Heart left ventricle (tissue), 16 donors: Measurements from ENCODE around the gene FLVCR2. TPM values are rescaled to one million over a fixed set of nuclear protein-coding genes. Genes with fewer than 3 reads are reported as not detected.

Experiments
- ATAC-seq, 4 donors: fragments of 200-7000 bp; cut with Tn5 transposase; one replicate each; pipeline ENCODE4 v1.9.1; 2020 to 2022; ENCODE audit warnings: moderate library complexity in 4 of 4, mild to moderate bottlenecking in 3 of 4, moderate number of reproducible peaks in 1 of 4
- DNase-seq, 5 donors: peaks; one replicate each; pipeline ENCODE4 v3.0.0-alpha.2; 2020
- H3K27ac ChIP-seq, 12 donors: fragments of 200-600 bp; sonication (generic) in 4 of 12; one replicate each; pipeline versions ENCODE4 v1.5.0 to v1.8.0; 2016 to 2022; ENCODE audit warnings: mild to moderate bottlenecking in 2 of 12
- H3K27me3 ChIP-seq, 9 donors: fragments of 200-600 bp; sonication (generic) in 2 of 9; one replicate each; pipeline versions ENCODE4 v1.5.1 to v1.8.0; 2016 to 2022; ENCODE audit warnings: mild to moderate bottlenecking in 3 of 9
- H3K36me3 ChIP-seq, 9 donors: fragments of 200-600 bp; sonication (generic) in 2 of 9; one replicate each; pipeline versions ENCODE4 v1.5.0 to v1.8.0; 2018 to 2022; ENCODE audit warnings: mild to moderate bottlenecking in 2 of 9
- H3K4me1 ChIP-seq, 12 donors: fragments of 200-600 bp; sonication (generic) in 4 of 12; one replicate each; pipeline versions ENCODE4 v1.5.0 to v1.8.0; 2016 to 2022; ENCODE audit warnings: mild to moderate bottlenecking in 3 of 12
- H3K4me3 ChIP-seq, 12 donors: fragments of 200-600 bp; sonication (generic) in 4 of 12; one replicate each; pipeline versions ENCODE4 v1.5.0 to v1.8.0; 2017 to 2022; ENCODE audit warnings: mild to moderate bottlenecking in 9 of 12, moderate library complexity in 4 of 12
- H3K9me3 ChIP-seq, 12 donors: fragments of 200-600 bp; sonication (generic) in 4 of 12; one replicate each; pipeline versions ENCODE4 v1.5.0 to v1.8.0; 2016 to 2022; ENCODE audit warnings: mild to moderate bottlenecking in 1 of 12
- CTCF ChIP-seq, 12 donors: fragments of 200-600 bp; sonication (generic) in 4 of 12; IDR thresholded peaks; one replicate each; pipeline versions ENCODE4 v1.5.0 to v1.8.0; 2018 to 2022; ENCODE audit warnings: antibody characterized with exemption in 12 of 12, mild to moderate bottlenecking in 5 of 12
- POLR2A ChIP-seq, 2 donors: fragments of 450-650 bp; IDR thresholded peaks; one replicate each; pipeline ENCODE4 v1.6.1; 2017; ENCODE audit warnings: antibody characterized with exemption in 2 of 2, mild to moderate bottlenecking in 2 of 2, moderate library complexity in 2 of 2
- WGBS, 4 donors: extraction: QIAGEN DNeasy Blood & Tissue Kit in 2 of 4; methylation state at CpG; one replicate each; pipeline versions ENCODE4 v1.1.5 to v1.1.7; 2013 to 2018; 5-methylcytosine and 5-hydroxymethylcytosine counted together
- intact Hi-C, 10 donors: fragments of 100-400 bp; cut with DNase I; formaldehyde crosslinking; loops; one replicate each; pipeline versions ENCODE4 v1.11.1 to v1.14.2; 2022
- polyA plus RNA-seq, 2 donors: library from polyadenylated mRNA; stranded (reverse); fragments of 200-250 nt; gene quantifications; one replicate each; pipeline ENCODE4 v1.2.3, GENCODE V29; 2013
- total RNA-seq, 9 donors: library from RNA; depleted of rRNA in 2 of 9; stranded (reverse); fragments of >200 nt in 2 of 9; fragmentation: NEBNext Ultra II Directional in 3 of 9; extraction: Animal tissue kit (Norgen Biotek cat#: 25700) in 3 of 9; gene quantifications; one replicate each; pipeline versions ENCODE4 v1.1.0 to v1.2.4, GENCODE V29; 2016 to 2023
- donor health status: ischemic (EF 13 %, LVEDD 7.1; RV severe dilation, severe dysfunction).
- donor health status: healthy with polysubstance abuse.
- donor health status: DM: no; HTN: yes; CAD: no.
- donor health status: DM: no; HTN: no; CAD: no.
- donor health status: ischemic (EF 25% LVEDD 6.9; RV normal size, moderate dysfunction).
- donor health status: ischemic (EF 25% LVEDD 5.7; RV mildly dilated, moderate dysfunction).
- donor health status: healthy.
- donor health status: DM: yes; HTN: yes; CAD: no.
- donor health status: ischemic (EF 35%, LVEDD 5.7; RV mildly dilated, moderate dysfunction).
- donor health status: nonischemic (EF 11% LVEDD 7.7; RV severe dilation, severe dysfunction).
- donor health status: DM: yes; HTN: yes; CAD: no.
- donor health status: PGD.
- donor health status: ischemic (EF 29% LVEDD 5.4; RV normal size, mild dysfunction).
- donor health status: nonischemic (EF 23%, LVEDD 6.1; RV moderate dilation, normal function).

FLVCR2 gene
- total and polyA plus RNA-seq, 11 donors, result 0.50 to 11.7 (median 1.6) TPM

DNA sequence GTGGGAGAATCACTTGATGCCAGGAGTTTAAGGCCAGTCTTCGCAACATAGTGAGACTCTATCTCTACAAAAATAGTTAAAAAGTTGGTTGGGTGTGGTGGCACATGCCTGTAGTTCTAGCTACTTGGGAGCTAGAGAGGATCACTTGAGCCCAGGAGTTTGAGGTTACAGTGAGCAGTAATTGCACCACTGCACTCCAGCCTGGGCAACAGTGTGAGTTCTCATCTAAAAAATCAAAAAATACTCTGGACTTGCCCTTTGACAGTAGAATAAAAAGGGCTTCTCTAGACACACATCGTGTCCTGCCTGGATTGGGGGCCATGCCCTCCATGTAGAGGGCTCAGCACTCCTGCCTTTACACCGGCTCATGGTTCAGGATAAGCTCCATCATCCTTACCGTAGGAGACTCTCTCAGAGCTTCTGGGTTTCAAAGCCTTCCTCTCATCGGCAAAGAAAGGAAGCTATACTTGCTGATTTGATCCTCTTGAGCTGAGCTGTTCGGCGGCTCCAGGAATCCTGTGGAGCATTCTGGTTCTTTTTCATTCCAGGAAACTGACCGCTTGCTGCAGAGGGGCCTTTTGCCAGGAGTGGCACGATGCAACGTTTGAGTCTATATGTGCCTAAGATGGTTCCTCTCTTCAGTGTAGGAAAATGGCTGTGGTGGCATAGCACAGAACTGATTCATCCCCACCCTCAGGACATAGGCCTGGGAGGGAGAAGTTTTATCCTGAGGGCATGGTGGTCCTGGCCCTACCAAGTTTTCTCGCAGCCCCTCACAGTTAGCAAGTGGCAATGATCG, 29.6 kb downstream of the FLVCR2 start:
- Histone ChIP-seq H3K27me3 (no peaks in the 10 kb centered on the region), H3K4me1 (peaks cover 0 to 96% (median 23%) of the 10 kb centered on the region in 12 donors), H3K4me3 (no peak overlapping the region), H3K36me3 (no peaks in the 10 kb centered on the region), H3K9me3 (no peaks in the 10 kb centered on the region), H3K27ac (peak overlapping the region in 1 of 12 donors; percentile 85)
- ATAC-seq, result no peak
- intact Hi-C loops, result no loop called here
- WGBS, 4 donors, result 89 to 92% (median 90%) methylated on average over 12 of the region's 12 CpGs
- no peak for TF ChIP-seq CTCF (IDR thresholded peaks at IDR 0.05)
- TF ChIP-seq POLR2A (IDR thresholded peaks at IDR 0.05), result no peak
- no peak for DNase-seq

DNA sequence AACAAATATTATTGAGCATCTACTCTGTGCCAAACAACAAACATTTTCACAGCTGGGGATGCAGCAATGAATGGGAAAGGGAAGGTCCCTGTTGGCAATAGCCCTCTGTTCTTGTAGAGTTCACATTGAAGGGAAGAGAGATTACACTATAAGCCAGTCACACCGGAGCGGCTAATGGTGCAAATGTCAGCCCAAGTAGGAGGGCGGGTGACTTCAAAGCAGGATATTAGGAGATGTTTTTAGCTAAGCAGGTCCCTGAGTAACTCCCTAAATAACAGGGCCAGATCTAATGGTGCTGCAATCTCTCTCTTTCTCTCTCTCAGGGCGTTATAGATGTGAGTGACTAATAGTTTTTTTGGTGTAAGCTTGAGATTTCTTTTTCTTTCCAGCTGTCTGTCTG, 30.7 kb downstream of the FLVCR2 start:
- no peaks in the 10 kb centered on the region for H3K36me3 ChIP-seq
- H3K27me3 ChIP-seq, result no peaks in the 10 kb centered on the region
- TF ChIP-seq CTCF (IDR thresholded peaks at IDR 0.05), result no peak
- TF ChIP-seq POLR2A (IDR thresholded peaks at IDR 0.05), result no peak
- peak in 3 of 4 donors; percentile 4 to 27 (median 27) for ATAC-seq
- H3K9me3 ChIP-seq, result no peaks in the 10 kb centered on the region
- peaks cover 0 to 93% (median 23%) of the 10 kb centered on the region in 12 donors for H3K4me1 ChIP-seq
- WGBS, 4 donors, result 79 to 87% (median 86%) methylated on average over 4 of the region's 4 CpGs
- H3K27ac ChIP-seq, result peak overlapping the region in 1 of 12 donors; percentile 85
- intact Hi-C loops, result no loop called here
- no peak for DNase-seq
- H3K4me3 ChIP-seq, result no peak overlapping the region

DNA sequence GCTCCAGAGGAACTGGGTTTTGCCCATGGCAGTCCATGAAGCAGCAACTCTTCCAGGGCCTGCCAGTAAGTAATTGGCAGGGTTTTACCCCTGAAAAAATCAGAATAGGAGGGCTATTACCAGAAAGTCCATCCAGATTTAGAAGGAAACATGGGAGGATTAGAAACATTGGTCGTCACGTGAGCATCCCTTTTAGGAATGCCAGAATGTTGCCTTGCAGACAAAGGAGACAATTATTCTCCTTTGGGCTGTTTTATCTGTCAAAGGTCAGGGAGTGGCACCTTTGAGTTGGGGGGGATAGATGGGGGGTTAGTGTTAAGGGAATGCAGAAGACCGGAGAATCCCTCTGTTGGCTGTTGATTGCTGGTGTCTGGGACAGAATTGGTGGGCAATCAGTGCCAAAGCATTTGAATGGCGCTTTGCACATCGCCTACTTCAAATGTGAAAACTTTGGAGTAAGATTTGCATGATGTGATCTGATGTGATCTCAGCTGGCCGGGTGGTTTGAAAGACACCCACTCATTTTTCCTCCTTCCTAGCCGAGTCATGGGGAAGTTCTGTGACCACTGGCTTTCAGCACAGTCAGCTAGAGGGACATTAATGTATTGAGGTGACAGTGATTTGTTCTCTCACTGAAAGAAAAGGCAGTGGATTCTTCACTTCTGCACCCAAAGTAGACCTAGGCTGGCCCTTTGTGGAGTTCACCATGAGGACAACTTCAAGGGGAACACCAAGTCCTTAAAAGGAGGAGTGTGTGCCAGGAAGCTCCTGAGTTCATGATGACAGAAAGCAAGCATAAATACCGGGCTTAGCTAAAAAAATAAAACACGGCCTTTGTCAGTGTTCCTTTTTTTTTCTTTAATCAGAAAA, 31.4 kb downstream of the FLVCR2 start:
- peaks cover 0 to 92% (median 20%) of the 10 kb centered on the region in 12 donors for H3K4me1 ChIP-seq
- no peak overlapping the region for H3K4me3 ChIP-seq
- no peaks in the 10 kb centered on the region for H3K27me3 ChIP-seq
- TF ChIP-seq POLR2A (IDR thresholded peaks at IDR 0.05) (no peak), CTCF (IDR thresholded peaks at IDR 0.05) (no peak)
- peak in 2 of 5 donors; percentile 19 to 31 for DNase-seq
- peak overlapping the region in 2 of 12 donors; percentile 1 to 85 for H3K27ac ChIP-seq
- no peaks in the 10 kb centered on the region for H3K36me3 ChIP-seq
- WGBS, 4 donors, result 58 to 73% (median 66%) methylated on average over 9 of the region's 9 CpGs
- intact Hi-C loops, result no loop called here
- no peaks in the 10 kb centered on the region for H3K9me3 ChIP-seq
- peak; percentile 40 to 64 (median 48) for ATAC-seq

GRCh38 chr14:75610834-75611233, 32.4 kb downstream of the FLVCR2 start:
- no peaks in the 10 kb centered on the region for H3K9me3 ChIP-seq
- WGBS, 4 donors, result 64 to 71% (median 67%) methylated on average over 4 of the region's 4 CpGs
- peaks cover 0 to 87% (median 16%) of the 10 kb centered on the region in 12 donors for H3K4me1 ChIP-seq
- H3K27me3 ChIP-seq, result no peaks in the 10 kb centered on the region
- ATAC-seq (peak in 1 of 4 donors; percentile 18), DNase-seq (no peak)
- no peaks in the 10 kb centered on the region for H3K36me3 ChIP-seq
- no peak overlapping the region for H3K4me3 ChIP-seq
- TF ChIP-seq POLR2A (IDR thresholded peaks at IDR 0.05) (no peak), CTCF (IDR thresholded peaks at IDR 0.05) (no peak)
- peak overlapping the region in 1 of 12 donors; percentile 85 for H3K27ac ChIP-seq
- intact Hi-C loops, result no loop called here
